ENCODE results near the gene PREP.
"Not testable (repeated sequence)": the region's sequence is repeated elsewhere in the genome, so short reads cannot be mapped to it uniquely, and the experiment has no call there.

The PREP gene

DNA sequence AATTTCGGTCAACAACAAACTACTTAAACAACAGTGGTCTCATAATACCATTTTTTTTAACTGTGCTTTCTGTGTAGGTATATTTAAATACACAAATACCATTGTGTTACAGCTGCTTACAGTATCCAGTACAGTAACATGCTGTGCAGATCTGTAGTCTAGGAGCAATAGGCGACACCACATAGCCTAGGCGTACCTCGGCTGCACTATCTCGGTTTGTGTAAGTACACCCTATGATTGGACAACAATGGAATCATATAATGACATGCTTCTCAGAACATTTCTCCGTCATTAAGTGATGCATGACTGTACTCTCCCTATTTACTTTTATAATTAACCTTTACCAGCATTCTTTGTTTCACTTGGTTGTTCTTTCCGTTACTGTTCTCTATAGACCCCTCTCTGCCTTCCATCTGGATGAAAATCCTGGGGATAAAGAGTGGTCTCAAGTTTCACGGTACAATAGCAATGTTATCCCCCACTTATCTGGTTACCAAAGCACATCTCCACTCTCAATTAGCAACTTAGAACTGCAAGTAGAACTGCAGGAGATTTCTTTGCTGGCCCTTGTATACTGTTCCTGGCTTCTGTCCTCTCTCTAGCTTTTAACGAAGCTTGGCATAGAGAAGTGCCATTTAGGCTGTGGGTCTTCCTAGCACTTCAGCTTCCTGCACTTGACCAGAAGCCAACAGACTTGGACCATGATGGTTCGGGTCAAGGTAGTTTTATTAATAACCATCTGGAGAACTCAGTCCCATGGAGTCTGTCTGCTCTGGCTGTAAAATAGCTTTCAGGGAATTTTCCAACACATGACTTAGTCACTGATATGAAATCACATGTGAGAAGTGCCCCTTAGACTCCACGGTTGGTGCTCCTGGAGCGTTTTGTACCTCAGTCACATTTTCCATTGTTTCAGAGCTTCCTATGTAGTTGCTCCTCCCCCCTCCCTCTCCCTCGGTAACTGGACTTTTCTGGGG lies 142.7 kb downstream of the PREP start:
- DNase-seq, result no peak

DNA sequence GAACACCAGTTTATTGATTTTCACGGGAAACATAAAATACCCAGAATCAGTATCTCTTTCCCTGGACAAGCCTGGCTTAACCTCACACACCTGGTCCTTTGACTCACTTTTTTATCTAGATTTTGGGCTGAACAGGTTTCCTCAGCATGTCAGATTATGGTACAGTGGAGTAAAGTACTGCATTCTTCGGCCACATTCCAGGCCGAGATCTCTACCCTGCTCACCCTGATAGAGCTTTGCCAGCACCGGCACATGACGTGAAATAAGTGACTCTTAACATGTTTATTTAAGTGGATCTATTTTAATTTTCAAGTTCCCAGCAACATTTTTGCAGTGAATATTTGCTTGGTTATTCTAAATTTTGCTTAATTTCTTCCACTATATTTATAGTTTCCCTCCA lies 144.1 kb downstream of the PREP start:
- DNase-seq, result no peak

DNA sequence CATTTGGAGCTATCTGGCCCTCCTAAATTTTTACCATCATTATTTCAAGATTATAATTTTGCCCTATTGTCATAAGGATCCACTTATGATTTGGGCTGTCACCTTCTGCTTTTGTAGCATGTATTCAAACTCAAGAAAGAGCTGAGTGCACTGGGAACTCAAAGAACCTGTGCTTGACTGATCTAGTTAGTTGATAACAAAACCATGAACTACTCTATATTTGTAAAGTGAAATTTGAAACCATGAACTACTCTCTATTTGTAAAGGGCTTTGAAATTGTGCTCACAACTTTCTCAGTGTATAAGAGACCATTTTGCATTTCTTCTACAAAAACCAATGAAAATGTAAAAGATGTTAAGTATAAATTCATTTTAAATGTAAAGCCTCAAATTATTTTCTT lies 145.5 kb downstream of the PREP start:
- DNase-seq, result no peak

DNA sequence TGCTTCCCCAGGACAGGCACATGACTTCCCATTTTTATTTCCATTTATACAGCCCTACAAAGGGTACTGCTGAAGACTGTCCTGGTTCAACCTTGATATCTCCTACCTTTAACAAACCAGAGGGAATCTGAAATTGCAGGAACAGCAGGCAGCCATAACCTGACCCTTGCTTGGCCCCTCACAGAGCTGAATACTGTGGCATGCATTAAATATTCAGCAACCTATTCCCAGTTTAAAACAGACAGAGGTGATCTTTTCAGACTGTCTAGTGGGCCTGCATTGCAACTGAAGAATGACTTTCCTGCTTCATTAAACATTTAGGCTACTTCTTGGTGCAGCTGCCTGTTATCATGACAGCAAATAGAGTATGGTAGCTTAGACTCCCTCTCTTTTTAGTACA lies 146.3 kb downstream of the PREP start:
- no peak for DNase-seq

GRCh38 chr6:105253787-105254186 lies 149.1 kb downstream of the PREP start:
- DNase-seq, result no peak

DNA sequence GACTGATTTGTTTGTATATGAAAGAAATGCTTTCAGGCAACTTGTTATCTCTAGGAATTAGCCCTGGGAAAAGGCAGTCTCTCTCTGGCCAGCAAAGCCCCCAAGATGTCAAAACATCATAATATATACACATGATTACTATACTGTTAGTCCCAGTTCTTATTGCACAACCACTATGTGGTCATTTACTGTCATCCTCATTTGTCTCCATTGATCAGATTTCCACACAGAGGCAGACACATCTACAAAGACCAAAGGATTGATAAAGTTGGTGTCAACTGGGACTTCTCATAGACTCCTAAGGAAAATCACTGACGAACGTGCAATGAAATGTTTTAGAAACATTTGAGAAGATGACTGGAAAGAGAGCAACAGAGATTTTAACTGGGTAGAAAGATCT lies 151.2 kb downstream of the PREP start:
- no peak for DNase-seq

DNA sequence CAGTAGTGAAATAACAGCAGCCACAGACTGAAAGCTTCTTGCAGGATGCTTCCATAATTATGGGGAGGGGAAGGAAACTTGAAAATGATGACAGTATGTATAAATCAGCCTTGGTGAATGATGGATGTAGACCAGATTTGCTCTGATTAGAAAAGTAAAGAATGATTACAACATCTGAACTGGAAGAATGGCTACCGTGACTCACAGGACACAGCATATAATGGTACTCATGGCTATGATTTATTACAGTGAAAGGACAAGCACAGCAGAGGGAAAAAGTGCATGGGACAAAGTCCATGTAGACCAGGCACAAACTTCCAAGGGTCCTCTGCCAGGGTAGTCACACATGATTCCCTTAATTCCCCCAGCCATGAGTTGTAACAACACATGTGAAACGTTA lies 152.3 kb downstream of the PREP start:
- DNase-seq, result no peak

DNA sequence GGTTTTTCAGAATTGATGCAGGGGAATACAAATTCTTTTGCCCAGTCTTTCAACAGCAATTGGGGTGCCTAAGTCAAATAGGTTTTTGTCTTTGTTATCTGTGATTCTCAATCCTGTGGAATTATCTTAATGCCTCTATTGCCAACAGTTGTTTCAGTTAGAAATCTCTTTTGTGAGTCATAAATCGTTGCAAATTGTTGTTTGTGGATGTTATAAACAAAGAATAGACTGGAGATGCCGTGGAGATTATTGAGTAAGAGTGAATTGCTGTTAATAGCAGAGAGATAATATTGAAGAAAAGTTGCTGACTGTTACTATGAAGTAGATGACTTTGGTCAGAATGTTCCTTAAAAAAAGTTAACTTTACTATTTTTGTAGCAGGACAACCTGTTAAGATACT lies 159.4 kb downstream of the PREP start:
- no peak for DNase-seq

GRCh38 chr6:105235155-105235554 lies 167.7 kb downstream of the PREP start:
- DNase-seq, result no peak

- DNase-seq, result not testable (repeated sequence)
These were observed 171.1 kb downstream of the PREP start for GRCh38 chr6:105231771-105232170.
